ENCODE measurements around the gene SQSTM1.

GRCh38 chr5:179834120-179834519 is 13.4 kb downstream of the SQSTM1 start:
- TF ChIP-seq MAX (IDR thresholded peaks at IDR 0.05; ENCODE audit: low read depth) (no peak), CTCF (IDR thresholded peaks at IDR 0.05) (no peak), RCOR1 (IDR thresholded peaks at IDR 0.05; ENCODE audit: low read length) (no peak), NFIC (IDR thresholded peaks at IDR 0.05; ENCODE audit: borderline replicate concordance) (no peak), YY1 (IDR thresholded peaks at IDR 0.05; ENCODE audit: low read depth) (no peak), USF1 (IDR thresholded peaks at IDR 0.05; ENCODE audit: borderline replicate concordance, low read depth) (no peak), EZH2phosphoT487 (IDR thresholded peaks at IDR 0.05; ENCODE audit: borderline replicate concordance, low read depth) (no peak), TCF12 (IDR thresholded peaks at IDR 0.05) (no peak), EP300 (IDR thresholded peaks at IDR 0.05; ENCODE audit: borderline replicate concordance in 1 of 2, low read depth in 1 of 2, low read length in 1 of 2) (no peak), RAD21 (IDR thresholded peaks at IDR 0.05; ENCODE audit: low read length) (no peak)

All from SK-N-SH (cell line).